ENCODE measurements around the gene GRM7.

The GRM7 gene

DNA sequence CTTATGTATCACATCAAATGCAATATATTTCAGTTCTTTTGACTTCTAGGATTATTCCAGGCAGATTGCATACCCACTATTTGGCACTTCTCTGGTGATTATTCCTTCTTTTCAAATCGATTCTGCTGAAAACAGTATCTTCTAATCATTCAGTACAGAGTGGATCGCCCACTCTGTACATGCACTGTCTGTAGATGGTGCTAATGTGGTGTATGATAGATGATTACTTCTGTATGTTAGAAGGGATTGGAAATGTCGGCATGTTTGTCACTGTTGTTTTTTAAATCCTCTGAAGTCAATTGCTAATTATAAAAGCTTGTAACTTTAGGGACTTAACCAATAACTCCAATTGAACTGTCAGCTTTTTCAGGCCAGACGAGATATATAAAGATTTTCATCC, 642.5 kb downstream of the GRM7 start:
- Histone ChIP-seq H3K27me3 (no peaks in the 10 kb centered on the region), H3K4me1 (ENCODE audit: control insufficient read depth in 1 of 2, insufficient read depth in 1 of 2, low read depth in 1 of 2, low read length in 1 of 2) (no peaks in the 10 kb centered on the region), H3K27ac (no peak overlapping the region), H3K4me3 (ENCODE audit: low read depth in 1 of 2, low read length in 1 of 2) (no peak overlapping the region), H3K9me3 (no peaks in the 10 kb centered on the region), H3K36me3 (no peaks in the 10 kb centered on the region)
- TF ChIP-seq, protein P1, sequence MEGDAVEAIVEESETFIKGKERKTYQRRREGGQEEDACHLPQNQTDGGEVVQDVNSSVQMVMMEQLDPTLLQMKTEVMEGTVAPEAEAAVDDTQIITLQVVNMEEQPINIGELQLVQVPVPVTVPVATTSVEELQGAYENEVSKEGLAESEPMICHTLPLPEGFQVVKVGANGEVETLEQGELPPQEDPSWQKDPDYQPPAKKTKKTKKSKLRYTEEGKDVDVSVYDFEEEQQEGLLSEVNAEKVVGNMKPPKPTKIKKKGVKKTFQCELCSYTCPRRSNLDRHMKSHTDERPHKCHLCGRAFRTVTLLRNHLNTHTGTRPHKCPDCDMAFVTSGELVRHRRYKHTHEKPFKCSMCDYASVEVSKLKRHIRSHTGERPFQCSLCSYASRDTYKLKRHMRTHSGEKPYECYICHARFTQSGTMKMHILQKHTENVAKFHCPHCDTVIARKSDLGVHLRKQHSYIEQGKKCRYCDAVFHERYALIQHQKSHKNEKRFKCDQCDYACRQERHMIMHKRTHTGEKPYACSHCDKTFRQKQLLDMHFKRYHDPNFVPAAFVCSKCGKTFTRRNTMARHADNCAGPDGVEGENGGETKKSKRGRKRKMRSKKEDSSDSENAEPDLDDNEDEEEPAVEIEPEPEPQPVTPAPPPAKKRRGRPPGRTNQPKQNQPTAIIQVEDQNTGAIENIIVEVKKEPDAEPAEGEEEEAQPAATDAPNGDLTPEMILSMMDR (IDR thresholded peaks at IDR 0.05), result no peak

DNA sequence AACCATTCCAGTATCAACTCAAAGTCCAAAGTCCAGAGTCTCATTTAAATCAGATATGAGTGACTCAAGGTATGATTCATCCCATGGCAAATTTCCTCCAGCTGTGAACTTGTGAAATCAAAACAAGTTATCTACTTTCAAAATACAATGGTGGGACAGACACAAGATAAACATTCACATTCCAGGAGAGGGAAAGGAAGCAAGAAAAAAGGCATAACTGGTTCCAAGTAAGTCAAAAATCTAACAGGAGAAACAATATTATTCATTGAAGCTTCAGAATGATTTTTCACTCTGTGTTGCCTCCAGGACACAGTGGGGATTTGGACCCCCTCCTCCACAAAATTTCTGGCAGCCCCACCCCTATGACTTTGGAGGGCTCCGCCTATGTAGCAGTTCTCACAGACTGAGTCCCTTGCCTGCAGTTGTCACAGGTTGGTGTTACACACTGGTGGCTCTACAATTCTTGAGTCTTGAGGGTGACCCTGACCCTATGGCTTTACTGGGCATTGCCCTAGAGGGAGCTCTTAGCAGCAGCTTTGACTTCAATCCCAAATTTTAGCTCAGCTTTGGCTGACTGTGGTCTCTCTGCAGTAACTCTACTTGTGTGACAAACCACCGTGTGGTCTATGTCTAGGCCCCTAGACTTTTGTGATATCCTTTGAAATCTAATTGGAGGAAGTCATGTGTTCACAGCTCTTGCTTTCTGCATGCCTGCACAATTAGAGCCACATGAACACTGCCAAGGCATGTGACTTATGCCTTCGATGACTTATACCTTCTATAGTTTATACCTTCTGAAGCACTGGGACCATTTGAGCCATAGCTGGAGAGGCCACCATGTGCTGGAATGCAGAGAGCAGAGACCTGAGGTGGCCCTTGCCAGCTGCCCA, 644.2 kb downstream of the GRM7 start:
- no peak overlapping the region for H3K4me3 ChIP-seq (ENCODE audit: low read depth in 1 of 2, low read length in 1 of 2)
- H3K27ac ChIP-seq, result no peak overlapping the region
- TF ChIP-seq, protein P1 (IDR thresholded peaks at IDR 0.05), result no peak

DNA sequence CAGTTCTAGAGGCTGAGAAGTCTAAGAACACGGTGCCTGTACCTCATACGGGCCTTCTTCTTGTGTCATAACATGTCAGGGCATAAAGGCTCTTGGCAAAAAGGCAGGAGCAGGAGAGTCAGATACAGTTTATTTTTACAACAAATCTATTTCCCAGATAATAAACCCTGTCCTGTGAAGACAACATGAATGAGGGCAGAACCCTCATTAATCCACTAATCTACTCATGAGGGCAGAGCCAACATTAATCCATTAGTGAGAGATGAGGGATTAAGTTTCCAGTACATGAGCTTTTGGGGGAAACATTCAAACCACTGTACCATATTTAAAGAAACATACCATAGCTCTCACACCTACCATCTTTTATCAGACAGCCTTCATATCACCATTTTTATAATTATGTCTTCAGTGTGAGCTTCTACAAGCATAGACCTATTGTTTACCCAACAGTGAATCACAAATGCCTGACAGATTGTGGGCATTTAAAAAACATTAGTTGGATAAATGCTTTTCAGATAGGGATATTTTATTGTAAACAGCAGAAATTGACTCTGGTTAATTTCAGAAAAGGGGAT, 645.8 kb downstream of the GRM7 start:
- Histone ChIP-seq H3K9me3 (no peaks in the 10 kb centered on the region), H3K27ac (no peak overlapping the region)
- TF ChIP-seq, protein P1 (IDR thresholded peaks at IDR 0.05), result no peak

More for the DNA sequence above, 644.2 kb downstream of the GRM7 start:
- no peaks in the 10 kb centered on the region for H3K4me1 ChIP-seq (ENCODE audit: control insufficient read depth in 1 of 2, insufficient read depth in 1 of 2, low read depth in 1 of 2, low read length in 1 of 2)
- no peaks in the 10 kb centered on the region for H3K36me3 ChIP-seq
- H3K9me3 ChIP-seq, result no peaks in the 10 kb centered on the region
- H3K27me3 ChIP-seq, result no peaks in the 10 kb centered on the region

DNA sequence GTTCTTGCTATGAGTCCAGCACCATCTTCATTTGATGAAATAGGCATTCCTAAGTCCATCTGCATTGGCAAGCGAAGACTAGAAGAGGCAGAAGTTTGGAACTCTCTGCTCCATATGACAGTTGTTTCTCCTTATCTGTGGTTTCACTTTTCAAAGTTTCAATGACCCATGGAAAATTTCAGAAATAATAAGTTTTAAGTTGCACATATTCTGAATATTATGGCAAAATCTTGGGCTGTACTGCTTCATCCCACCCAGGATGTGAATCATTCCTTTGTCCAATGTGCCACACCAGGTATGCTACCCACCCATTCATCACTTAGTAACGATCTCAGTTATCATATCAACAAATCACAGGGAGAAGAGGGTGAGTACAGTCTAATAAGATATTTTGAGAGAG, 647.9 kb downstream of the GRM7 start:
- Histone ChIP-seq H3K27ac (no peak overlapping the region), H3K4me1 (ENCODE audit: control insufficient read depth in 1 of 2, insufficient read depth in 1 of 2, low read depth in 1 of 2, low read length in 1 of 2) (no peaks in the 10 kb centered on the region), H3K36me3 (no peaks in the 10 kb centered on the region), H3K9me3 (no peaks in the 10 kb centered on the region), H3K27me3 (no peaks in the 10 kb centered on the region), H3K4me3 (ENCODE audit: low read depth in 1 of 2, low read length in 1 of 2) (no peak overlapping the region)
- TF ChIP-seq, protein P1 (IDR thresholded peaks at IDR 0.05), result no peak

More for the DNA sequence above, 645.8 kb downstream of the GRM7 start:
- H3K36me3 ChIP-seq, result no peaks in the 10 kb centered on the region
- H3K4me3 ChIP-seq (ENCODE audit: low read depth in 1 of 2, low read length in 1 of 2), result no peak overlapping the region
- H3K4me1 ChIP-seq (ENCODE audit: control insufficient read depth in 1 of 2, insufficient read depth in 1 of 2, low read depth in 1 of 2, low read length in 1 of 2), result no peaks in the 10 kb centered on the region
- H3K27me3 ChIP-seq, result no peaks in the 10 kb centered on the region

DNA sequence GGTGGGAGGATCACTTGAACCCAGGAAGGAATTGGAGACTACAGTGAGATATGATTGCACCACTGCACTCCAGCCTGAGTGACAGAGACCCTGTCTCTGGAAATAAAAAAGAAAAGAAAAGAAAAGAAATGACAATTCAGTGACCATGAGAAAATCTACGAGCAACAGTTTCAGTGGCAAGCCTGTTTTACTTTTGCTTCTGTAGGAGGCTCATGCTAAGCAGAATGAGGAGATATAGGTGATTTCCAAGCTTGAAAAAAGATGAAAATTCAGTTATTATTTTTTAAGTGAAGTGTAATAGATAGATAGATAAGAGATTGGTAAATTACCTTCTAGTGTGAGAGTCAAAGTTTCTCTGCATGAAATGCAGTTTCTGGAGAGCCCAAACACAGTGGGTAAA, 651.1 kb downstream of the GRM7 start:
- H3K36me3 ChIP-seq, result no peaks in the 10 kb centered on the region

More for the DNA sequence above, 651.1 kb downstream of the GRM7 start:
- no peak overlapping the region for H3K4me3 ChIP-seq (ENCODE audit: low read depth in 1 of 2, low read length in 1 of 2)
- TF ChIP-seq, protein P1 (IDR thresholded peaks at IDR 0.05), result no peak
- H3K27me3 ChIP-seq, result no peaks in the 10 kb centered on the region
- H3K4me1 ChIP-seq (ENCODE audit: control insufficient read depth in 1 of 2, insufficient read depth in 1 of 2, low read depth in 1 of 2, low read length in 1 of 2), result no peaks in the 10 kb centered on the region
- H3K27ac ChIP-seq, result no peak overlapping the region
- no peaks in the 10 kb centered on the region for H3K9me3 ChIP-seq

All from neutrophil (primary cell).